Fibroblast of pulmonary artery (primary cell): Measurements from ENCODE around the gene ITPR1.

Experiments used
- DNase-seq: peaks from one replicate; pipeline ENCODE4 v3.0.0-alpha.2; 2010; ENCODE audit warnings: low read depth
- H3K4me3 ChIP-seq: replicated peaks from 2 replicates; pipeline ENCODE4 v1.5.1; 2011; ENCODE audit warnings: low read depth, mild to moderate bottlenecking, control low read depth, low read length, moderate library complexity
- TF ChIP-seq, protein P1 (sequence below): IDR thresholded peaks from 2 replicates; pipeline ENCODE4 v1.5.1; 2011; ENCODE audit warnings: mild to moderate bottlenecking, control low read depth, low read length, inconsistent platforms; ENCODE audit errors: missing control alignments

ITPR1 gene

DNA sequence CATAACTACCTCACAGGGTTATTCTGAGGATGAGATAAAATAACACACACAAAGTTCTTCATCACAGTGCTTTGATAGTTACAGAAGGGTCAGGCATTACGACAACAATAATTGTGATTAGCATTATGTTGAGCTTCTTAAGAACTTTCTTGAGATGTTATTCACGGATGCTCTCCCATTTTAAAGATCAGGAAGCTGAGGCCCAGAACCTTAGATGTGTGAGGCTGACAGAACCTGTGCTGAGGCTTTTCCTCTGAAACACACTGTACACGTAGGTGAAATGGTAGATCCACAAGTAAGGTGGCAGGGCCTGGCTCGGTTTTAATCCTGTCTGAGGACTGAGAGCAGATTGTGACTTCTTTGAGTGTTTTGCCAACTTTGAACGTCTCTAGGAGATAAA lies 274.9 kb downstream of the ITPR1 start:
- H3K4me3 ChIP-seq: no peak overlapping the region
- no peak for DNase-seq
- TF ChIP-seq, protein P1, sequence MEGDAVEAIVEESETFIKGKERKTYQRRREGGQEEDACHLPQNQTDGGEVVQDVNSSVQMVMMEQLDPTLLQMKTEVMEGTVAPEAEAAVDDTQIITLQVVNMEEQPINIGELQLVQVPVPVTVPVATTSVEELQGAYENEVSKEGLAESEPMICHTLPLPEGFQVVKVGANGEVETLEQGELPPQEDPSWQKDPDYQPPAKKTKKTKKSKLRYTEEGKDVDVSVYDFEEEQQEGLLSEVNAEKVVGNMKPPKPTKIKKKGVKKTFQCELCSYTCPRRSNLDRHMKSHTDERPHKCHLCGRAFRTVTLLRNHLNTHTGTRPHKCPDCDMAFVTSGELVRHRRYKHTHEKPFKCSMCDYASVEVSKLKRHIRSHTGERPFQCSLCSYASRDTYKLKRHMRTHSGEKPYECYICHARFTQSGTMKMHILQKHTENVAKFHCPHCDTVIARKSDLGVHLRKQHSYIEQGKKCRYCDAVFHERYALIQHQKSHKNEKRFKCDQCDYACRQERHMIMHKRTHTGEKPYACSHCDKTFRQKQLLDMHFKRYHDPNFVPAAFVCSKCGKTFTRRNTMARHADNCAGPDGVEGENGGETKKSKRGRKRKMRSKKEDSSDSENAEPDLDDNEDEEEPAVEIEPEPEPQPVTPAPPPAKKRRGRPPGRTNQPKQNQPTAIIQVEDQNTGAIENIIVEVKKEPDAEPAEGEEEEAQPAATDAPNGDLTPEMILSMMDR: no peak

DNA sequence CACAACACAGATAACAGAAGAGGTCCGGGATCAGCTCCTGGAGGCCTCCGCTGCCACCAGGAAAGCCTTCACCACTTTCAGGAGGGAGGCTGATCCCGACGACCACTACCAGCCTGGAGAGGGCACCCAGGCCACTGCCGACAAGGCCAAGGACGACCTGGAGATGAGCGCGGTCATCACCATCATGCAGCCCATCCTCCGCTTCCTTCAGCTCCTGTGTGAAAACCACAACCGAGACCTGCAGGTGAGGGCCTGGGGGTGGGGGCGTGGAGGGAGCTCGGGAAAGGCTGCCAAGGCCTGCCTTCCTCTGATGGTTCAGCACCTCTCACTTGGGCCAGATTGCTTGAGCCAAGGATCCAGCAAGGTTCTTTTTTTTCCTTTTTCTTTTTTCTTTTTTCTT lies 275.4 kb downstream of the ITPR1 start:
- TF ChIP-seq, protein P1: no peak
- no peak overlapping the region for H3K4me3 ChIP-seq
- DNase-seq: no peak

DNA sequence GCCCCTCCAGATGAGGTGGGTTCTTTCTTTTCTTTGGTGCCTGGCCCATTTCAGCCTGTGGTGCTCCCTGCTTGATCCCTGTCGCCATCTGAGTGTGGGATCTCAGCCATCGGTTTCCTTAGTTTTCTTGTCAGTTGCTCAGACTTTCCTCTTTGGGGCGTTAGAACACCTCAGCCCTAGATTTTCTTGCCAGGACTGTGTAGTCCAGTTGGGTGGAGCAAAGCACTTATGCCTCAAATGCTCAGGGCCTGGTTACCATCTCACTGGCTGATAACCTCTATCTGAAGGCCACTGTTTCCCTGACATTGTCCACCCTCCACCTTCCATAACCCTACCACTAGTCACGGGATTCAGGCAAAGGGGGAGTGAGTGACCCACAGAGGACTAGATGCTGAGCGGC lies 277.4 kb downstream of the ITPR1 start:
- TF ChIP-seq, protein P1: no peak

DNA sequence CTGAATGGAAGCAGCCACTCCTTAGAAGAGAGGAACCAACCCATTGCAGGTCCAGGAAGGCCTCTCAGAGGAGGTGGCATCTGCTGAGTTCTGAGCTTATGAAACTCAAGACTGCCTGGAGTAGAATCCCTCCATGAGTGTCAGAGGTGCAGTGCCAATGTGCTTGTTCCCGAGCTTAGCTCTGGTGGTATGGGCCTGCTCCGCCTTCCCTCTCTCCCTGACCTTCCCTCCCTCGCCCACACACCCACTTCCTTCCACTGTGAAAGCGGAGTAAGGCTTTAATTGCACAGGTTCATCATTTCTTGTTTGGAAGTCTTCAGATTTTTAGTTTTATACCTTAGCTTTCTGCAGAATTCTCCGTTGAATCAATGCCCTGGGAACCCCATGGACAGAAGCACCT lies 278.1 kb downstream of the ITPR1 start:
- TF ChIP-seq, protein P1: no peak
- no peak overlapping the region for H3K4me3 ChIP-seq
- no peak for DNase-seq

More for the DNA sequence above, 277.4 kb downstream of the ITPR1 start:
- no peak for DNase-seq
- no peak overlapping the region for H3K4me3 ChIP-seq

DNA sequence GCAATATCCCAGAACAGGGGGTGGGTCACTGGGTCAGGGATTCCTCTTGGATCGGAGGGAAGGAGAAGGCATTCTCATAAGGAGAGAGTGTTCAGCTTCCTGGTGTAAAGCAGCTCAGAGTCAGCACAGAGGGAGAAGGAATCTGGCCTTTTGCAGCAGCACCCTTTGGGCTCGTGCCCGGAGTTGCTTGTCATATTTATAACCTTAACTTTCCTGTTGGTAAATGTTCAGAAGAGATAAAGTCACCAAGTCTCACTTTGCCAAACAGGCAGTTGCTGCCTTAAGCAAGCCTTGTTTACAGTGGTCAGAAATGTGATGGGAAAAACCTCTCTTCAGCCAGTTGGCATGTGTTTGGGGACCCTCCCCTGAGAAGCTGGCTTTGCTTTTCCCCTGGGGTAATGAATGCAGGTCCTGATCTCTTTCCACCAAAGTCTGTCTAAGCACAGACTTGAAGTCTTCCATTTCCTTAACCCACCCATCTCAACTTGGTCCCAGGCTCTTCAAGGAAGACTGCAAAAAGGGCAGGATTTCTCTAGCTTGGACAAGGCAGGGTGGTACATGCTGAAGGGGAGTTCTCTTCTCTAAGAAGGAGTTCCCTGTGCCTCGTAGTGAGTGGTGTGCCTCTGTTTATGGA lies 279.1 kb downstream of the ITPR1 start:
- no peak overlapping the region for H3K4me3 ChIP-seq
- TF ChIP-seq, protein P1: no peak
- DNase-seq: peak; percentile 91

DNA sequence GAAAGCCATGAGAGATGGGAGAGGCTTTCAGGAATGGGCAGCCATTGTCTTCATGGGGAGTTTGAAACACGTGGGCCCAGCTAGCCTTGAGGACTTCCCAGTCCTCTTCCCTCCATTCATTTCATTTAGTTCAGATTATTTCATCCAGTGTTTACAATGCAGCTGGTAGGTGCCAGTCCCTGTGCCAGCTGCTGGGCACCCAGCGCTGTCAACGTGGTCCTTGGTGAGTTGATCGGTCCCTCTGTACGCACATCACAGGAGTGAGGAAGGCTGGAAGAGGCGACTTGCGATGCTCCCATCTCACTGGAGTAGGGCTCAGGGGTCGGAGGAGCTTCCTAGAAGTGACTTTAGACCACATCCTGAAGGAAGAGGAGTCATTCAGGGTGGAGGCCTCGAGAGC lies 279.7 kb downstream of the ITPR1 start:
- DNase-seq: no peak
- H3K4me3 ChIP-seq: no peak overlapping the region
- TF ChIP-seq, protein P1: no peak

DNA sequence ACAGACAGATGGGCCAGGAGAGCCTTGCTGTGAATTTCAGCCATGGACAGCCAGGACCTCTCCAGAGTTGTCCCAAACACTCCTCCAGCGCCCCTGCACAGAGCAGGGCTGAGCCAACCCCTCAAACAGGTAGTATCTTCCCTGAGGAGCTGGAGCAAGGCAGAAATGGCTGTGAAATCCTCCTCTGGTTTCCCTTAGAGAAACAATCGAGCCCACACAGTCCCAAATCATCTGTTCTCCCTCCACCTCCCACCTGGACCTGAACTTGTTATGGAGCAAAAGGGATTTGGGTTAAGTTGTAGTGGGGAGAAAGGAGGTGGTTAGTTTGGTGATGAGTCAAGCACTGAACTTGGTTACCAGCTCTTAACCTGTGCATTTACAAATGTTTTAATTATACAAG lies 280.4 kb downstream of the ITPR1 start:
- no peak overlapping the region for H3K4me3 ChIP-seq
- DNase-seq: no peak
- TF ChIP-seq, protein P1: no peak
